HG02970 (cell line): Measurements from ENCODE around the gene PPDPF.
"Not testable (repeated sequence)": the region's sequence is repeated elsewhere in the genome, so short reads cannot be mapped to it uniquely, and the experiment has no call there.

Source experiments
- ATAC-seq: cut with Tn5 transposase; IDR thresholded peaks from one replicate; pipeline ENCODE4 v1.9.1; 2021; ENCODE audit warnings: mild to moderate bottlenecking, moderate library complexity, moderate number of reproducible peaks; ENCODE audit not compliant: unreplicated experiment, low FRiP score

PPDPF gene

GRCh38 chr20:63499338-63499969 lies 21.1 kb upstream of the PPDPF start:
- no peak for ATAC-seq

- ATAC-seq = no peak
These were observed 20.2 kb upstream of the PPDPF start for GRCh38 chr20:63500151-63500901.

- ATAC-seq = no peak
These were observed 19.4 kb upstream of the PPDPF start for GRCh38 chr20:63500902-63501817.

- ATAC-seq = no peak
These were observed 18.5 kb upstream of the PPDPF start for GRCh38 chr20:63501818-63502670.

- no peak for ATAC-seq
These were observed 17.8 kb upstream of the PPDPF start for GRCh38 chr20:63502671-63503172.

GRCh38 chr20:63503524-63503923 lies 17.0 kb upstream of the PPDPF start:
- ATAC-seq = no peak

- no peak for ATAC-seq
These were observed 15.9 kb upstream of the PPDPF start for GRCh38 chr20:63504642-63505041.

- no peak for ATAC-seq
These were observed 15.3 kb upstream of the PPDPF start for GRCh38 chr20:63505281-63505680.

- ATAC-seq = no peak
These were observed 14.8 kb upstream of the PPDPF start for GRCh38 chr20:63505723-63506122.

- ATAC-seq = no peak
These were observed 13.4 kb upstream of the PPDPF start for GRCh38 chr20:63507083-63507743.

GRCh38 chr20:63508072-63508768 lies 12.3 kb upstream of the PPDPF start:
- ATAC-seq = no peak

GRCh38 chr20:63509088-63509564 lies 11.4 kb upstream of the PPDPF start:
- ATAC-seq = no peak

GRCh38 chr20:63513207-63513606 lies 7.4 kb upstream of the PPDPF start:
- no peak for ATAC-seq

GRCh38 chr20:63514520-63514919 lies 6.0 kb upstream of the PPDPF start:
- not testable (repeated sequence) for ATAC-seq

- ATAC-seq = no peak
These were observed 2.9 kb upstream of the PPDPF start for GRCh38 chr20:63517376-63518309.

- ATAC-seq = no peak
These were observed 2.2 kb upstream of the PPDPF start for GRCh38 chr20:63518351-63518861.

- no peak for ATAC-seq
These were observed 1.5 kb upstream of the PPDPF start for GRCh38 chr20:63518946-63519667.
